ENCODE measurements around the gene CRYGD. TPM values are rescaled to one million over a fixed set of nuclear protein-coding genes. Genes with fewer than 3 reads are reported as not detected.

CRYGD gene
- polyA plus RNA-seq, 12 donors = not detected

DNA sequence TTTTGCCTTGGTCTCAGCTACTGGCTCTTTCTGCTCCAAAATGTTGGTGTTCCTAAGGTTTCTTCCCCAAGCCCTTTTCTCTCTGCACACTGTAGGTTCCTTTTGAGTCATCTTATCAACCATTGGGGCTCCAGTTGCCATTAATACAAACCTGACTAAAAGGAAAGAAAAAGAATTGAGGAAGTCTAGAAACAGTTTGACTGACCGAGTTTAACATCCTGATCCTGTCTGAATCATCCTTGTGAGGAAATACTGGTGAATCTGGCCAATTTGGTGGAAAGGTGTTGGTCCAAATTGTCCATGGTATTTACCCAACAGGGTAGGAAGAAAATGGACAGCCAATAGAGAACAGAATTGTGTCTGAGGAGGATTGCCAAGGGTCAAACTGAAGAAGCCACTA is 38.3 kb downstream of the CRYGD start:
- no peak for DNase-seq

DNA sequence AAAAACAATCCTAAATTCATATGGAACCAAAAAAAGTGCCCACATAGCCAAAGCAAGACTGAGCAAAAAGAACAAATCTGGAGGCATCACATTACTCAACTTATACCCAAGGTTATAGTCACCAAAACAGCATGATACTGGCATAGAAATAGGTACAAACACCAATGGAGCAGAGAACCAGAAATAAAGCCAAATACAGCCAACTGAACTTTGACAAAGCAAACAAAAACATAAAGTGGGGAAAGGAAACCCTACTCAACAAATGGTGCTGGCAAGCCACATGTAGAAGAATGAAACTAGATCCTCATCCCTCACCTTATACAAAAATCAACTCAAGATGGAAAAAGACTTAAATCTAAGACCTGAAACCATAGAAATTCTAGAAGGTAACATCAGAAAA is 40.5 kb downstream of the CRYGD start:
- no peak for DNase-seq

- no peak for DNase-seq
These were observed 47.0 kb downstream of the CRYGD start for GRCh38 chr2:208077276-208077675.

DNA sequence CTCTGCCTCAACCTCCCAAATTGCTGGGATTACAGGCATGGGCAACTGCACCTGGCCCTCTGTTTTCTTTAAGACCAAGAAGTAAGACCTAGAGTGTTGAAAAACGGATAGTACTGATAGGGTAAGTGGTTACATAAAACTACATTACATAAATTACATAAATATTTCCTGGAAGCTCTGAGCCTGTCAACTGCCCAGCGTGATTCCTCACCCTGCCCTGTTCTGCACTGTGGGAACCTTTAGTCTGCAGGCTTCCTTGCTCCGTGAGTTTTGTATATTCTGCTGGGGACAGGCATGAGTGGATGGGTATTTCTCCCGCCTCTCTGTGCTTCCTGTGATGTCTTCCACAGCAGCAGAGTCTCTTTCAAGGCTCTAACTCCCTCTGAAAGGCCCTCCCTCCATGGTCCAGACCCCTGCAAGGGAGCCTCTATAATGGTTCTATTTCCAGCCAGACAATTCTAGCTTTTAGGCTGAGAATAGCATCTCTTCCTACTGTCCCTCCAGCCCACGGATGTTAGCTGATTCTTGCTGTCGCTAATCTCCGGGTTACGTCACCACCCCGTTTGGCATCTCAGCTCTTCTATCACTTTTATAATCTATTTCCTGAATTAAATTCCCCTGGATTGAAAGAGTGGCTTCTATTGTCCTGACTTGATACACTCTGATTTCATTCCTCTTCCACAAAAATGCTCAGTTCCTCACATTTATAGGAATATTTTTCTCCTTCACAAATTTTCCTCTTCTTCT is 49.5 kb downstream of the CRYGD start:
- no peak for DNase-seq

DNA sequence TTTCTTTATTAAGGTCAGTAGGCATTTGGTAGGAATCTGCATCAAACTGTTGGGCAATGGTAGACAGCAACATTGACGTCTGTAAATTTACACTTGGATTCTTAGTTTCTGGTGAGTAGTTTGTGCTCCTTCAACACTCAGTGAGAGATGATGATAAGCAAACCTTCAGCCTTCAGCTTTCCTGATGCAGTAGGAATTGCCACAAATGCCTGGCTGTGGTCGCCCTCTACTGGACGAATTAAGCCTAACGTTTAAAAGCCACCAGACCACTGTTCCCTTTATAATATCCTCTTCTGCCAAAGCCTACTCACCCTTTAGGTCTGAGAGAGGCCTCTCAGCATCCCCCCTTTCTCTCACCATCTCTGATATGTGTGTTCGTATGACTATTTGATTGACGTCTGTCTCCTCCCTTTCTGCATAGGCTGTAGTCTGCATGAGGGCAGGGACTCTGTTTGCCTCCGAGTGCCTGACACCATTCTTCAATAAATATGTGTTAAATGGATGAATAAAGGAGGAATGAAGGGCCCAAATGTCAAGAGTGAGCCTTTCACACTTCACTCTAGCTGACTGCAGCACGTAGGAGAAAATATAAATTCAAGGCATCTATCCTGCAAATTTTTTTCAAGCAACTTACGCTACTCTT is 52.0 kb downstream of the CRYGD start:
- DNase-seq = peak; percentile 71

Other genes starting within 250 kb of the CRYGD start
- gene PLEKHM3, start 99.0 kb downstream of the CRYGD start, polyA plus RNA-seq (ENCODE audit: insufficient read length in 12 of 12) = 10 to 100 TPM in 1 of 12 donors, 1 to 10 TPM in 10, not detected in 1; 6.5 to 11.7 (median 8.1) TPM
- gene CRYGC, start 5.3 kb upstream of the CRYGD start, polyA plus RNA-seq (ENCODE audit: insufficient read length in 12 of 12) = not detected
- not detected for gene CRYGB, start 21.6 kb upstream of the CRYGD start, polyA plus RNA-seq (ENCODE audit: insufficient read length in 12 of 12)
- not detected for gene CRYGA, start 39.1 kb upstream of the CRYGD start, polyA plus RNA-seq (ENCODE audit: insufficient read length in 12 of 12)
- not detected for gene C2orf80, start 65.5 kb upstream of the CRYGD start, polyA plus RNA-seq (ENCODE audit: insufficient read length in 12 of 12)
- 10 to 100 TPM in 11 of 12 donors, not detected in 1; 32.4 to 60.7 (median 44.2) TPM for gene IDH1, start 130.5 kb upstream of the CRYGD start, polyA plus RNA-seq (ENCODE audit: insufficient read length in 12 of 12)
- gene PIKFYVE, start 141.7 kb upstream of the CRYGD start, polyA plus RNA-seq (ENCODE audit: insufficient read length in 12 of 12) = 10 to 100 TPM in 11 of 12 donors, not detected in 1; 14.0 to 25.0 (median 19.6) TPM

All from muscle of arm (tissue), 12 donors.